IPS-15b (cell line): ENCODE data around the gene MYH9.

Experiments used
- H3K27me3 ChIP-seq: one replicate; pipeline ENCODE4 v1.6.1; 2013; ENCODE audit warnings: low read length; ENCODE audit not compliant: control insufficient read depth, insufficient read depth
- H3K36me3 ChIP-seq: one replicate; pipeline ENCODE4 v1.6.1; 2013; ENCODE audit warnings: low read length; ENCODE audit not compliant: control insufficient read depth, insufficient read depth
- H3K4me1 ChIP-seq: one replicate; pipeline ENCODE4 v1.6.1; 2013; ENCODE audit warnings: mild to moderate bottlenecking, low read length; ENCODE audit not compliant: control insufficient read depth, insufficient read depth
- H3K4me3 ChIP-seq: one replicate; pipeline ENCODE4 v1.5.1; 2013; ENCODE audit warnings: low read depth, low read length
- H3K9ac ChIP-seq: one replicate; pipeline ENCODE4 v1.6.1; 2013; ENCODE audit warnings: low read depth, mild to moderate bottlenecking, low read length
- H3K9me3 ChIP-seq: one replicate; pipeline ENCODE4 v1.6.1; 2013; ENCODE audit warnings: mild to moderate bottlenecking, low read length; ENCODE audit not compliant: control insufficient read depth, insufficient read depth

The MYH9 gene

GRCh38 chr22:36334821-36335603, 52.8 kb downstream of the MYH9 start:
- peaks cover 10% of the 10 kb centered on the region for H3K4me1 ChIP-seq
- peaks cover 49% of the 10 kb centered on the region for H3K36me3 ChIP-seq
- no peak overlapping the region for H3K9ac ChIP-seq
- H3K27me3 ChIP-seq, result no peaks in the 10 kb centered on the region
- no peaks in the 10 kb centered on the region for H3K9me3 ChIP-seq
- no peak overlapping the region for H3K4me3 ChIP-seq

GRCh38 chr22:36334081-36334820, 53.5 kb downstream of the MYH9 start:
- H3K9ac ChIP-seq, result no peak overlapping the region
- H3K36me3 ChIP-seq, result peaks cover 49% of the 10 kb centered on the region
- no peak overlapping the region for H3K4me3 ChIP-seq
- H3K4me1 ChIP-seq, result peaks cover 16% of the 10 kb centered on the region
- H3K9me3 ChIP-seq, result no peaks in the 10 kb centered on the region
- H3K27me3 ChIP-seq, result no peaks in the 10 kb centered on the region

- Histone ChIP-seq H3K27me3 (no peaks in the 10 kb centered on the region), H3K4me1 (peaks cover 21% of the 10 kb centered on the region), H3K4me3 (no peak overlapping the region), H3K9me3 (no peaks in the 10 kb centered on the region), H3K9ac (no peak overlapping the region), H3K36me3 (peaks cover 46% of the 10 kb centered on the region)
Observed at GRCh38 chr22:36333644-36334043, 54.1 kb downstream of the MYH9 start.

- Histone ChIP-seq H3K36me3 (peaks cover 51% of the 10 kb centered on the region), H3K27me3 (no peaks in the 10 kb centered on the region), H3K9ac (peak overlapping the region; percentile 1), H3K4me3 (no peak overlapping the region), H3K4me1 (peaks cover 23% of the 10 kb centered on the region), H3K9me3 (no peaks in the 10 kb centered on the region)
Observed at GRCh38 chr22:36332623-36333332, 55.0 kb downstream of the MYH9 start.

GRCh38 chr22:36331912-36332622, 55.7 kb downstream of the MYH9 start:
- Histone ChIP-seq H3K27me3 (no peaks in the 10 kb centered on the region), H3K9ac (peak overlapping the region; percentile 51), H3K9me3 (no peaks in the 10 kb centered on the region), H3K36me3 (peaks cover 50% of the 10 kb centered on the region), H3K4me1 (peaks cover 23% of the 10 kb centered on the region), H3K4me3 (no peak overlapping the region)

GRCh38 chr22:36331306-36331911, 56.4 kb downstream of the MYH9 start:
- H3K9ac ChIP-seq, result peak overlapping the region; percentile 51
- no peaks in the 10 kb centered on the region for H3K27me3 ChIP-seq
- peaks cover 23% of the 10 kb centered on the region for H3K4me1 ChIP-seq
- H3K36me3 ChIP-seq, result peaks cover 52% of the 10 kb centered on the region
- no peaks in the 10 kb centered on the region for H3K9me3 ChIP-seq
- no peak overlapping the region for H3K4me3 ChIP-seq

- no peak overlapping the region for H3K9ac ChIP-seq
- H3K4me3 ChIP-seq, result no peak overlapping the region
Observed at GRCh38 chr22:36330655-36331305, 57.0 kb downstream of the MYH9 start.

GRCh38 chr22:36330127-36330526, 57.6 kb downstream of the MYH9 start:
- Histone ChIP-seq H3K4me3 (peak overlapping the region; percentile 6), H3K9me3 (no peaks in the 10 kb centered on the region), H3K9ac (no peak overlapping the region), H3K4me1 (peaks cover 23% of the 10 kb centered on the region), H3K27me3 (no peaks in the 10 kb centered on the region), H3K36me3 (peaks cover 56% of the 10 kb centered on the region)

More at GRCh38 chr22:36330655-36331305, 57.0 kb downstream of the MYH9 start:
- Histone ChIP-seq H3K36me3 (peaks cover 54% of the 10 kb centered on the region), H3K27me3 (no peaks in the 10 kb centered on the region), H3K4me1 (peaks cover 23% of the 10 kb centered on the region), H3K9me3 (no peaks in the 10 kb centered on the region)

- Histone ChIP-seq H3K9me3 (no peaks in the 10 kb centered on the region), H3K4me3 (peak overlapping the region; percentile 27), H3K4me1 (peaks cover 23% of the 10 kb centered on the region), H3K27me3 (no peaks in the 10 kb centered on the region), H3K36me3 (peaks cover 54% of the 10 kb centered on the region), H3K9ac (peak overlapping the region; percentile 42)
Observed at GRCh38 chr22:36329254-36330078, 58.3 kb downstream of the MYH9 start.

GRCh38 chr22:36328635-36329253, 59.0 kb downstream of the MYH9 start:
- Histone ChIP-seq H3K4me1 (peaks cover 23% of the 10 kb centered on the region), H3K27me3 (no peaks in the 10 kb centered on the region), H3K4me3 (no peak overlapping the region), H3K9ac (peak overlapping the region; percentile 42), H3K36me3 (peaks cover 55% of the 10 kb centered on the region), H3K9me3 (no peaks in the 10 kb centered on the region)
